ENCODE results near the gene NFATC2.

Gene NFATC2

GRCh38 chr20:51457533-51457932, 85.0 kb downstream of the NFATC2 start:
- H3K4me3 ChIP-seq (ENCODE audit: low read depth, low read length), result no peak overlapping the region

GRCh38 chr20:51456511-51457509, 85.7 kb downstream of the NFATC2 start:
- no peak for TF ChIP-seq CTCF (IDR thresholded peaks at IDR 0.05; ENCODE audit: borderline replicate concordance, insufficient read depth, low read depth, low read length)
- H3K4me3 ChIP-seq (ENCODE audit: low read depth, low read length), result no peak overlapping the region

More at GRCh38 chr20:51457533-51457932, 85.0 kb downstream of the NFATC2 start:
- TF ChIP-seq CTCF (IDR thresholded peaks at IDR 0.05; ENCODE audit: borderline replicate concordance, insufficient read depth, low read depth, low read length), result no peak

- H3K4me3 ChIP-seq (ENCODE audit: low read depth, low read length), result no peak overlapping the region
- no peak for TF ChIP-seq CTCF (IDR thresholded peaks at IDR 0.05; ENCODE audit: borderline replicate concordance, insufficient read depth, low read depth, low read length)
Observed at GRCh38 chr20:51454250-51454865, 88.2 kb downstream of the NFATC2 start.

- no peak for TF ChIP-seq CTCF (IDR thresholded peaks at IDR 0.05; ENCODE audit: borderline replicate concordance, insufficient read depth, low read depth, low read length)
- H3K4me3 ChIP-seq (ENCODE audit: low read depth, low read length), result no peak overlapping the region
Observed at GRCh38 chr20:51452734-51453365, 89.7 kb downstream of the NFATC2 start.

GRCh38 chr20:51452091-51452613, 90.4 kb downstream of the NFATC2 start:
- no peak overlapping the region for H3K4me3 ChIP-seq (ENCODE audit: low read depth, low read length)
- no peak for TF ChIP-seq CTCF (IDR thresholded peaks at IDR 0.05; ENCODE audit: borderline replicate concordance, insufficient read depth, low read depth, low read length)

- H3K4me3 ChIP-seq (ENCODE audit: low read depth, low read length), result no peak overlapping the region
- no peak for TF ChIP-seq CTCF (IDR thresholded peaks at IDR 0.05; ENCODE audit: borderline replicate concordance, insufficient read depth, low read depth, low read length)
Observed at GRCh38 chr20:51451484-51451883, 91.0 kb downstream of the NFATC2 start.

Data from GM12875 (cell line).